Lower leg skin (tissue), 3 donors: Measurements from ENCODE around the gene TIPARP.

ENCODE experiments used
- CTCF ChIP-seq, 3 donors: fragments of 450-650 bp; IDR thresholded peaks; one replicate each; pipeline ENCODE4 v1.5.1; 2016; ENCODE audit warnings: antibody characterized with exemption in 3 of 3, mild to moderate bottlenecking in 3 of 3, moderate library complexity in 2 of 3
- POLR2A ChIP-seq, 2 donors: fragments of 450-650 bp; IDR thresholded peaks; one replicate each; pipeline ENCODE4 v1.6.1; 2016 to 2017; ENCODE audit warnings: antibody characterized with exemption in 2 of 2, mild to moderate bottlenecking in 1 of 2, moderate library complexity in 1 of 2

GRCh38 chr3:156704370-156705036 is 30.1 kb downstream of the TIPARP start:
- TF ChIP-seq CTCF (IDR thresholded peaks at IDR 0.05) (no peak), POLR2A (IDR thresholded peaks at IDR 0.05) (no peak)
